KMS-11 (cell line): ENCODE measurements around the gene SLITRK5.

Experiments
- H2AFZ ChIP-seq: fragments of 200-600 bp; sonication (generic); 2 replicates; pipeline ENCODE4 v1.6.1; 2016; ENCODE audit warnings: antibody characterized with exemption, mixed run types, low read depth
- H3K27ac ChIP-seq: fragments of 200-600 bp; sonication (generic); 2 replicates; pipeline ENCODE4 v1.6.1; 2016; ENCODE audit warnings: mild to moderate bottlenecking, mixed run types
- H3K27me3 ChIP-seq: fragments of 200-600 bp; sonication (generic); 2 replicates; pipeline ENCODE4 v1.6.1; 2017; ENCODE audit warnings: mild to moderate bottlenecking, low read depth, mixed run types, moderate library complexity; ENCODE audit not compliant: insufficient read depth
- H3K36me3 ChIP-seq: fragments of 200-600 bp; sonication (generic); 2 replicates; pipeline ENCODE4 v1.6.1; 2017; ENCODE audit warnings: mild to moderate bottlenecking, mixed run types; ENCODE audit not compliant: insufficient read depth
- H3K4me1 ChIP-seq: fragments of 200-600 bp; sonication (generic); 2 replicates; pipeline ENCODE4 v1.6.1; 2016; ENCODE audit warnings: mild to moderate bottlenecking, low read depth, mixed run types; ENCODE audit not compliant: poor library complexity, severe bottlenecking
- H3K4me2 ChIP-seq: fragments of 200-600 bp; sonication (generic); 2 replicates; pipeline ENCODE4 v1.7.0; 2016; ENCODE audit warnings: mild to moderate bottlenecking, mixed run types
- H3K4me3 ChIP-seq: fragments of 200-600 bp; sonication (generic); IDR thresholded peaks from 2 replicates; pipeline ENCODE4 v1.6.1; 2017; ENCODE audit warnings: low read depth, low read length, mixed read lengths; ENCODE audit not compliant: insufficient read depth
- H3K79me2 ChIP-seq: fragments of 200-600 bp; sonication (generic); 2 replicates; pipeline ENCODE4 v1.6.1; 2016; ENCODE audit warnings: low read depth, mixed run types; ENCODE audit not compliant: insufficient read depth
- H3K9ac ChIP-seq: fragments of 200-600 bp; sonication (generic); 2 replicates; pipeline ENCODE4 v1.6.1; 2016; ENCODE audit warnings: mild to moderate bottlenecking, mixed run types
- H4K20me1 ChIP-seq: fragments of 200-600 bp; sonication (generic); 2 replicates; pipeline ENCODE4 v1.6.1; 2016; ENCODE audit warnings: mild to moderate bottlenecking, mixed run types; ENCODE audit not compliant: insufficient read depth
- TF ChIP-seq, protein P1 (sequence below): fragments of 200-600 bp; sonication (generic); conservative IDR thresholded peaks from 2 replicates; pipeline ENCODE4 v1.6.1; 2017; ENCODE audit warnings: low read depth, mild to moderate bottlenecking, antibody characterized with exemption, low read length, moderate library complexity, mixed read lengths

SLITRK5 gene

DNA sequence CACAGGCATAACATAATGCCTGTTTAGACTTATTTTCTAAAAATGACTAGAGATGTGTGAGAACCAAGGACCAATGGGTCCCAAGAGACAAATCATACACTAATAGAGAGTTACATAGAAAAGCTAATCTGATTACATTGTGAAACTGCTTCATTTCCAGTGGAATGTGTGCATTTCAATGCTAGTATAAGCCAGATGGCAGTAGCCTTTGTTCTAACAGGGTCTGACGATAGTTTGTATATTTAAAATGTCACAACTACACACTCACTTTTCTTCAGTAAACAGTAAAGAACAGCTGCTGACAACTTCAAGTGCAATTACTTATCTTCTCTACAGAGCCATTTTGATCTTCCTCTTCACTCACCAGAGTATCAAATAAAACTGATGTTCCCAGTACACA, 4.3 kb upstream of the SLITRK5 start:
- no peak overlapping the region for H2AFZ ChIP-seq

DNA sequence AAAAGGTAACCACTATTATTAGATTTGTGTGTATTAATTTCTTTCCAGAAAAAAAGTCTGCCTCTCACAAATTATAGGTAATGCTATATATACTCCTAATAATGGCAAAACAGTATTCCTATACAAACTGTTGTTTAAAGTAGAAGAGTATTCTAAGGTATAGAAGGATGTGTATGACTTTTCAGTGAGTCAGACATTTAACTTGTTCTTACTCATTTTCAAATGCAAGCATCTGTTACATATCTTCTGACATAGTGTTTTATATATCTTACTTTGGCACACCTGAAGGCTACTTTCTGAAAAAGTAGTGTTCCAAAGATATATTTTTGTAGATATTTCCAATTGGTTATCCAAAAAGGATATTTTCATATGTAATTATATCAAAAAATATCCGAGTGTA, 3.5 kb upstream of the SLITRK5 start:
- no peak overlapping the region for H3K9ac ChIP-seq
- TF ChIP-seq, protein P1, sequence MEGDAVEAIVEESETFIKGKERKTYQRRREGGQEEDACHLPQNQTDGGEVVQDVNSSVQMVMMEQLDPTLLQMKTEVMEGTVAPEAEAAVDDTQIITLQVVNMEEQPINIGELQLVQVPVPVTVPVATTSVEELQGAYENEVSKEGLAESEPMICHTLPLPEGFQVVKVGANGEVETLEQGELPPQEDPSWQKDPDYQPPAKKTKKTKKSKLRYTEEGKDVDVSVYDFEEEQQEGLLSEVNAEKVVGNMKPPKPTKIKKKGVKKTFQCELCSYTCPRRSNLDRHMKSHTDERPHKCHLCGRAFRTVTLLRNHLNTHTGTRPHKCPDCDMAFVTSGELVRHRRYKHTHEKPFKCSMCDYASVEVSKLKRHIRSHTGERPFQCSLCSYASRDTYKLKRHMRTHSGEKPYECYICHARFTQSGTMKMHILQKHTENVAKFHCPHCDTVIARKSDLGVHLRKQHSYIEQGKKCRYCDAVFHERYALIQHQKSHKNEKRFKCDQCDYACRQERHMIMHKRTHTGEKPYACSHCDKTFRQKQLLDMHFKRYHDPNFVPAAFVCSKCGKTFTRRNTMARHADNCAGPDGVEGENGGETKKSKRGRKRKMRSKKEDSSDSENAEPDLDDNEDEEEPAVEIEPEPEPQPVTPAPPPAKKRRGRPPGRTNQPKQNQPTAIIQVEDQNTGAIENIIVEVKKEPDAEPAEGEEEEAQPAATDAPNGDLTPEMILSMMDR, result no peak
- no peaks in the 10 kb centered on the region for H3K27me3 ChIP-seq
- H3K4me3 ChIP-seq, result no peak overlapping the region
- H3K27ac ChIP-seq, result no peak overlapping the region
- H3K4me1 ChIP-seq, result peaks cover 13% of the 10 kb centered on the region
- no peak overlapping the region for H3K4me2 ChIP-seq
- no peak overlapping the region for H2AFZ ChIP-seq
- H4K20me1 ChIP-seq, result no peaks in the 10 kb centered on the region
- H3K79me2 ChIP-seq, result no peaks in the 10 kb centered on the region
- no peaks in the 10 kb centered on the region for H3K36me3 ChIP-seq

More for the DNA sequence above, 4.3 kb upstream of the SLITRK5 start:
- H4K20me1 ChIP-seq, result no peaks in the 10 kb centered on the region
- H3K27ac ChIP-seq, result no peak overlapping the region
- no peaks in the 10 kb centered on the region for H3K36me3 ChIP-seq
- TF ChIP-seq, protein P1, result no peak
- peaks cover 13% of the 10 kb centered on the region for H3K4me1 ChIP-seq
- no peaks in the 10 kb centered on the region for H3K27me3 ChIP-seq
- H3K4me3 ChIP-seq, result no peak overlapping the region
- no peak overlapping the region for H3K4me2 ChIP-seq
- no peaks in the 10 kb centered on the region for H3K79me2 ChIP-seq
- no peak overlapping the region for H3K9ac ChIP-seq

DNA sequence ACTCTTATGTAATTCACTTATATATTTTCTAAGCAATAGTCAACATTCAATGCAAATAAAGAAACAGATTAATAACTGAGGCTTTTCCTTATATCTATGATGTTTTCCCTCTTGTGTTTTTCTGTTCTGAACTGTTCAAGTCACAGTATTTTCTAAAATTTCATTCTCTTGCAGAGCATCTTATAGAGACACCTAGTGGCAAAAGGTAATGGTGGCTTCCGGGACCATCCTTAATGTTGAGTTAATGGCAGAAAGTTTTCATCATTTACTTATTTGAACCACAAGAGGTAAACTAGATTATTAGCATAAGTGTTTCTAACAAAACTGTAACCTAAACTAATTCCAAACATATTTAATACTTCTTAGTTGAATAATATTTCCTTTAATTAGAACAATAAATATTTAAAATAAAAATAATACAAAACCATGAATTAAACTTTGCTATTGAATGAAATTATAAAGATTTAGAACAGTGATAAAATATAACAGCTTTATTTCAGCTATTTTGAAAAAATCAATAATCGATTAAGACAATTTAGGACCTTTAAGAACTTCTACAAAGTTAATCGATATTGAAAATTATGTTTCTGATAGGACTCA, 1.7 kb upstream of the SLITRK5 start:
- no peak overlapping the region for H3K9ac ChIP-seq
- H2AFZ ChIP-seq, result no peak overlapping the region
- H3K4me2 ChIP-seq, result no peak overlapping the region
- H3K27ac ChIP-seq, result no peak overlapping the region
- TF ChIP-seq, protein P1, result peak; percentile 61
- H3K27me3 ChIP-seq, result no peaks in the 10 kb centered on the region; the same call in 1 of the 2 replicates
- peaks cover 13% of the 10 kb centered on the region for H3K4me1 ChIP-seq
- no peaks in the 10 kb centered on the region for H4K20me1 ChIP-seq
- no peaks in the 10 kb centered on the region for H3K36me3 ChIP-seq
- H3K4me3 ChIP-seq, result no peak overlapping the region
- no peaks in the 10 kb centered on the region for H3K79me2 ChIP-seq

DNA sequence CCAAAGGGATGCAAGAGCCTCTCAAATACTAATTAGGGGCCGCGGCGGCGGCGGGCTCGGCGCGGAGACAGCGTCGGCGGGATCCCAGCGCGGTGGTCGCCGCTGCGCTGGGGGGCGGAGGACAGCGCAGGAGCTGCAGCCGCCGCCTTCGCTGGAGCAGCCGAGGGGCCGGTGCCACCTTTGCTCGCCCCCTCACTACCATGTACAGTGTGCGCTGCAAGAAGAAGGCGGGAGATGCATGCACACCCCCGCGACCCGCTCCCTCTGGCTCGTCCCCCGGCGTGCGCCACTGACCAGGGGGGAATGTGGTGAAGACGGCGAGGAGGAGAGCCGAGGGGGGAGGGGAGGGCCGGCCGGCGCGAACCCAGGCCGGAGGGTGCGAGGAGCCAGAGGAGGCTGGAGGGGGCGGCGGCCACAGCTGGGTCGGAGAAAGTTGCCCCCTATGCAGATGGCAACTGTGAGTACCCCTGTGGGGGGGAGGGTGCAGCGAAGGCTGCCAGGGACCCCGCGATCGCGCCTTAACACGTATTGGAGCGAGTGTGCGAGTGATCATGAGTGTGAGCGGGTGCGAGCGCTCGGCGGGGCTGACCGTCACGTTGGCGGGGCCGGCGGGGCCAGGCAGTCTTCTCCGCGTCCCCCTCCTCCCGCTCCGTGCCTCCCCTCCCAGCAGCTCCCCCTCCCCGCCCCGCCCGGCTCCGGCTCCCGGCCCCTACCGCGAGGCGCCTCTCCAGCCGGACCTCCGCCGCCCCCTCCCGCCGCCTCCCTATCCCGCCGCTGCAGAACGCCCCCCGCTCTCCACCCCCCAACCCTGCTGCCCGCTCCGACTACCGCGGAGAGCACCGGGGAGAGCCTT, 808 bp downstream of the SLITRK5 start:
- peaks cover 13% of the 10 kb centered on the region for H3K4me1 ChIP-seq

More for the DNA sequence above, 808 bp downstream of the SLITRK5 start:
- H3K4me3 ChIP-seq, result no peak overlapping the region
- TF ChIP-seq, protein P1, result no peak
- peak overlapping the region; percentile 52 for H3K27ac ChIP-seq
- H3K9ac ChIP-seq, result peak overlapping the region; percentile 32; the same call in 1 of the 2 replicates
- no peaks in the 10 kb centered on the region for H4K20me1 ChIP-seq
- H3K4me2 ChIP-seq, result no peak overlapping the region; the same call in 1 of the 2 replicates
- no peaks in the 10 kb centered on the region; the same call in 1 of the 2 replicates for H3K27me3 ChIP-seq
- peak overlapping the region; percentile 69 for H2AFZ ChIP-seq
- no peaks in the 10 kb centered on the region for H3K36me3 ChIP-seq
- no peaks in the 10 kb centered on the region for H3K79me2 ChIP-seq
